ENCODE results near the gene AGTR1.
"Not testable (repeated sequence)": the region's sequence is repeated elsewhere in the genome, so short reads cannot be mapped to it uniquely, and the experiment has no call there.

Gene AGTR1

DNA sequence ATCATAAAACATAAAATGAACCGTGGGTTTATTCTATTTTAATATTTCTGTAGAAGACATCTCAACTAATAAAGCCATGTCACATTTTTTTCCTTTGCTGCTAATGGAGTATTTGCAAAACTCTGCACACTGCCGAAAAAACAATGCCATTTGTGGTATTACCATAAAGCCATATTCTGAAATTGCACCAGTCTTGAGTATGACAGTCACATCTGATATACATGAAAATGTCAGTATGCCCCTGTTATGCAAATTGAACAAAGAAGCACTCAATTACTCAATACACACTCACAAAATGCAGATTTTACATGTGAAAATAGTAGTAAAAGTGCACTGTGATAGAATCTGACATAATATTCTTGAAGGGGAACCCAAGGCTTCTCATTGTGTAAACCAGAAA is 74.7 kb downstream of the AGTR1 start:
- no peak for DNase-seq (ENCODE audit: low read depth)

DNA sequence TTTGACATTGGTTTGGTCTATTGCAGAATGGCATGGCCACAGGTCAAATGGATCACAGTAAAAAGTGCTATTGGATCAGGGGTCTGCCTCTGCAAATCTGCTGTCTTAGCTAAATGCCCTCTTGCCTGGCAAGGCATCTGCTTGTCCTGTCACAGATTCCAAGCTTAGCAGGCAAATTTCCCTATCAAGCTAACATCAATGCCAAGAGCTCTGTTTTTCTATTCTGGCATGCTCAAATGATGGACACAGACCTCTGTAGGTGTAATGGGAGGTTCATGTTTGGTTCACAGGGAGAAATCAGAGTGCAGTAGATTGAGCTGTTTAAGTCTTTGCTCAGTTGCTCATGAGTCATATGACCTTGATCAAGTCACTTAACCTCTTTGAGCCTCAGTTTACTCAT is 75.1 kb downstream of the AGTR1 start:
- no peak for DNase-seq (ENCODE audit: low read depth)
- no peak overlapping the region for H3K4me3 ChIP-seq (ENCODE audit: low read length)
- no peak for TF ChIP-seq CTCF (conservative IDR thresholded peaks at IDR 0.05; ENCODE audit: low read depth, low read length)

More for the DNA sequence above, 74.7 kb downstream of the AGTR1 start:
- no peak for TF ChIP-seq CTCF (conservative IDR thresholded peaks at IDR 0.05; ENCODE audit: low read depth, low read length)
- no peak overlapping the region for H3K4me3 ChIP-seq (ENCODE audit: low read length)

- no peak for DNase-seq (ENCODE audit: low read depth)
- no peak overlapping the region for H3K4me3 ChIP-seq (ENCODE audit: low read length)
- TF ChIP-seq CTCF (conservative IDR thresholded peaks at IDR 0.05; ENCODE audit: low read depth, low read length): no peak
These were observed 76.1 kb downstream of the AGTR1 start for GRCh38 chr3:148773805-148774204.

DNA sequence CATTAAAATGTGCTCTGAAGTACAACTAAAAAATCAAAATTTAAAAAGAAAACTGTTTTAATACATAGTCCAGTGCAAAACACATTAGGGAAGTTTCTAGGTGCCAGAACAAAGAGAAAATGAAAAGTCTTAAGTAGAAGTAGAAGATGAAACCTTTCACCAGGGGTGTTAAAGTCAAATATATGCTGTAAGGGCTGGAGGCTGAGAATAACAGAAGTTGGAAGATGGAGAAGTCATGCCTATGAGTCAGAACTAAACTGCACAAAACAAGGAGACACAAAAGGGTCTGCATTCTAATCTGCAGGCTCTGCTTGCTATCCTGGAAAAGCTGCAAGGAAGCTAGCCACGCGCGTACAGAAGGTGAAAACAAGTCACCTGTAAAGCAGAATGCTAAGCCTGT is 81.2 kb downstream of the AGTR1 start:
- DNase-seq (ENCODE audit: low read depth): no peak
- no peak overlapping the region for H3K4me3 ChIP-seq (ENCODE audit: low read length)
- TF ChIP-seq CTCF (conservative IDR thresholded peaks at IDR 0.05; ENCODE audit: low read depth, low read length): no peak

GRCh38 chr3:148785026-148785425 is 87.3 kb downstream of the AGTR1 start:
- DNase-seq (ENCODE audit: low read depth); H3K4me3 ChIP-seq (ENCODE audit: low read length): not testable (repeated sequence)

- not testable (repeated sequence) for H3K4me3 ChIP-seq (ENCODE audit: low read length); DNase-seq (ENCODE audit: low read depth)
These were observed 88.5 kb downstream of the AGTR1 start for GRCh38 chr3:148786159-148786558.

DNA sequence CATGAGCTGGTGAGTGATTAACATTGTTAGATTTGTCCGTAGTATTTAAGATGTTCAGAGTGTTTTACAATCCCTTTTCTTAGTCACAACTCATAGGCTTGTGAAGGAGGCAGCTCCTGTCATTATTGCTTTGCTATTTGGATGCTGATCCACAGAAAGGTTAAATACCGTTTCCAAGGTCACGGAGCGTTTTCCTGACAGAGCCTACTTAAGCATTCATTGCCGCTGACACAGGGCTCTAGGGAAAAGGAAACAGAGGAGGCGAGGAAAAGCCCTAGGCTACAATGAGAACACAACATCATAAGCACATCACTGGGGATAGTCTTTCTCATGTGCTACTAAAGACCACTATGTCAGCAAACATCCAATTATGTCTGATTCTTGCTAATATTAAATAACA is 91.4 kb downstream of the AGTR1 start:
- H3K4me3 ChIP-seq (ENCODE audit: low read length): no peak overlapping the region
- TF ChIP-seq CTCF (conservative IDR thresholded peaks at IDR 0.05; ENCODE audit: low read depth, low read length): no peak
- peak; percentile 97 for DNase-seq (ENCODE audit: low read depth)

GRCh38 chr3:148789906-148790305 is 92.2 kb downstream of the AGTR1 start:
- no peak overlapping the region for H3K4me3 ChIP-seq (ENCODE audit: low read length)
- no peak for TF ChIP-seq CTCF (conservative IDR thresholded peaks at IDR 0.05; ENCODE audit: low read depth, low read length)
- DNase-seq (ENCODE audit: low read depth): no peak

Measured in retinal pigment epithelial cell (primary cell).